Measurements from ENCODE around the gene RNF214.

The RNF214 gene

GRCh38 chr11:117286588-117286987 lies 54.1 kb downstream of the RNF214 start:
- no peak for FAIRE-seq
- TF ChIP-seq POLR2A (IDR thresholded peaks at IDR 0.05; ENCODE audit: low read depth, low read length) = no peak

DNA sequence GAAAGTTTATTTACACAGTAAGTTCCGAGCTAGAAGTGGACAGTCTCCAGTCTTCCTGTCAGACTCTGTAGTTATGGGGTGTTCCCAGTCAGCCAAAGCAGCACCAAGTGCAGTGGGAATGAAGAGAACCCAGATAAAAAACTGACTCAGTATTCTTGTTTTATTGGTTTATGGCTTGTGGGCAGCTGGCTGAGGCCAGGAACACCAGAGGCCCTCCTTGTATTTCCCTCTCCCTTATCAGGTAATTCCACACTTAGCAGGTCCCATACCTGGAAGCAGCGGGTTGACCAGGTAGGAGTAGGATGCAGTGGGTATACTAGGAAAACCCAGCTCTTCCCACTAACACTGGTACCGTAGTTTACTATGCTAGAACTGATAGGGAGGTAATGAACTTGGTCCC lies 55.2 kb downstream of the RNF214 start:
- DNase-seq (ENCODE audit: insufficient read length, low spot score) (no peak), FAIRE-seq (no peak)
- TF ChIP-seq POLR2A (IDR thresholded peaks at IDR 0.05; ENCODE audit: low read depth, low read length) = no peak

More at GRCh38 chr11:117286588-117286987, 54.1 kb downstream of the RNF214 start:
- DNase-seq (ENCODE audit: insufficient read length, low spot score) = no peak

- DNase-seq (ENCODE audit: insufficient read length, low spot score) (no peak), FAIRE-seq (no peak)
- no peak for TF ChIP-seq POLR2A (IDR thresholded peaks at IDR 0.05; ENCODE audit: low read depth, low read length)
Observed at GRCh38 chr11:117289795-117290194, 57.3 kb downstream of the RNF214 start.

DNA sequence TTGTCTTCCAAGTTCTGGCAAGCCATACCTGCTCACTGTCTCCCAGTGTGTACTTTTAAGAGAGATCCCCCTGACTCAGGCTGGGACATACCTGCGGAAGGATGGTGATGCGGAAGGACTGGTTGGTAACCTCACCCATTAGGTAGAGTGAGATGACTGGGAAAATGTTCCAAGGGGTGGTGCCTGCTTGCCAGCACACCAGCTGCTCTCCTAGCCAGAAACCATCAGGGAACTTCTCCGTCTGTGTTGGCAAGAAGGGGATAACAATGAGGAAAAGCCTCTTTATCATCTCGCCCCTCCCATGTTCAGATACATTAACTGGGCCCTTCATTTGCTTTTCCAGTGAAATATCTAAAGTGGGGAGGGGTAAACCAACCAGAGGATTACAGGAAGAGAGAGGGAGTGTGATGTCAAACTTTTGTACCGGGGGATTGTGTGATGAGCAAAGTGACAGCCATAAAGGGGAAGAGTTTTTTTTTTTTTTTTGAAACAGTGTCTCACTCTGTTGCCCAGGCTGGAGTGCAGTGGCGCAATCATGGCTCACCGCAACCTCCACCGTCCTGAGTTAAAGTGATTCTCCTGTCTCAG lies 58.4 kb downstream of the RNF214 start, which contains the start of gene BACE1-AS:
Gene BACE1-AS (plus strand): TSS at position 538 of the 588 bp plus-strand sequence.
- FAIRE-seq (no peak), DNase-seq (ENCODE audit: insufficient read length, low spot score) (no peak)
- no peak for TF ChIP-seq POLR2A (IDR thresholded peaks at IDR 0.05; ENCODE audit: low read depth, low read length)

DNA sequence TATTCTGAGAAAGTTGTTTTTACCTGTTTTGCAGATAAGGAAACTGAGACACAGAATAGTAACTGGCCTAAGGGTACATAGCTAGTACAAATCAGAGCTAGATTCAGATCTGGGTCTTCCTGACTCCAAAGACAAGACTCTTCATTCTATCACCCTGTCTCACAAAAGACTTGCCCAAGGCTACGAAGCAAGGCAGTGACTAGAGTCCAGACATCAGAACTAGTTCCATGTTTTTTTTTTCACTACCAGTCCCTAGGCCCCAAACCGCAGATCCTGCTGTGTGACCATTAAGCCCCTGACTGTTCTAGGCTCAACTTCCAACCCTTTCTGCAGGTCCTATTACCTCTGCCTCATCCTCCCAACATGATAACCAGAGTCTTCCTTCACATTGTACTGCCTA lies 60.1 kb downstream of the RNF214 start:
- DNase-seq (ENCODE audit: insufficient read length, low spot score) (no peak), FAIRE-seq (no peak)
- TF ChIP-seq POLR2A (IDR thresholded peaks at IDR 0.05; ENCODE audit: low read depth, low read length) = no peak

DNA sequence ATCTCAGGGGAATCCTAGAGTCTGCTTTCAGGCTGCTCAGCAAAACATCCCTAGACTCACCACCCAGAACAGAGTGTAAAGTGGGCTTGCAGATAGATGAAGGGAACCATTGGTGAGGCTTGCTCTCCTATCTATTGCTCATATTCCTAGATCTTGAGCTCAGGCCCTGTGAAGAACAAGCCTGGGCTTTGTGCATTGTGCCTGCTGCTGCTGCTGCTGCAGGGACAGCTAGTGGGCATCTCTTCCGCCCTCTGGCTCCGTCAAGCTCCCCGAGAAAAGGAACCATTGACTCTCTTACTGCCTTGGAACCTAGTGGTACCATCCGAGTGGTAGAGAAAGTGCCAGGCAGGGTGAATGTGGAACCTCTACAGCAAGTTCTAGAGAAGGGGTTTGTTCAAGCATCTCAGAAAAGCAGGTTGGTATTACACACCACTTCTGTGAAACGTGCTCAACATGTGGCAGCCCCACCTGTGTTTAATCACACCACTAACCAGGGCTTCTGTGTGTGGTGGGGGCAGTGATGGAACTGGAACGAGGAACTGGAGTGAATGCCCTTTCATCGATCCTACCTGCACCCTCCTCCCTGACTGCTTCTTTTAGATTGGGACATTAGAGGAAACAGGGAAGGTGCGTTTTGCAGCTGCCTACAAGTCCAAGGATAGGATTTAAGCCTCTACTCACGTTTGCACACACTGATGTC lies 63.1 kb downstream of the RNF214 start:
- DNase-seq (ENCODE audit: insufficient read length, low spot score) (no peak), FAIRE-seq (no peak)
- no peak for TF ChIP-seq POLR2A (IDR thresholded peaks at IDR 0.05; ENCODE audit: low read depth, low read length)

DNA sequence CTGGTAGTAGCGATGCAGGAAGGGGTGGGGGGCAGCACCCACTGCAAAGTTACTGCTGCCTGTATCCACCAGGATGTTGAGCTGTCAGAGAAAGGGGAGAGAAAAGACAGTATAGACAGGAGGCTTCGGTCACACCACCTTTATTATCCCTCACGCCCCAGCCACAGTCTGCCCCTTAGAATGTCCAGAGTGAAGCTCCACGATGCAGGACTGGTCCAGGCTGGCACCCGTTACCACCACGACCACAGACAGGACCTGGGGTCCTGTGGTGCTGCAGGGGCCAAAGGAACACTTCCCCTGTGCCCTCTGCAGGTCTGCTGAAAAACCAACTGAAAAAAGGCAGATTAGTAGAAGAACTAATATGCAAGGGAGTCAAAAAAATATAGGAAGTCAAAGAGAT lies 64.4 kb downstream of the RNF214 start:
- no peak for TF ChIP-seq POLR2A (IDR thresholded peaks at IDR 0.05; ENCODE audit: low read depth, low read length)
- FAIRE-seq (no peak), DNase-seq (ENCODE audit: insufficient read length, low spot score) (no peak)

DNA sequence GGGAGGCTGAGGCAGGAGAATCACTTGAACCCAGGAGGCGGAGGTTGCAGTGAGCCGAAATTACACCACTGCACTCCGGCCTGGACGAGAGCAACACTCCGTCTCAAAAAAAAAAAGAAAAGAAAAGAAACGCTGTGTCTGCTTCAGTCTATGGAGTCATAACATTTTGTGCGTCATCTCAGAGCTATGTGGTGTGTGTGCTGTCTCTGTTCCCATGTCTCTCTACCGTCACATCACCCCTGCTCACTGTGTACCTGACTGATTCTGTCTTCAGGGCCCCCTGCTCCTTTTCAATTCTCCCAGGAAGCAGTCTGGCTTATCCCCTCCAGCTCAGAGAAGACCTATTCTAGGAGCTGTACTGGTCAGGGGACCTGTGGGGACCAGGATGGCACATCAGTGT lies 65.7 kb downstream of the RNF214 start:
- no peak for FAIRE-seq

GRCh38 chr11:117299351-117300282 lies 67.1 kb downstream of the RNF214 start:
- DNase-seq (ENCODE audit: insufficient read length, low spot score) (no peak), FAIRE-seq (no peak)
- TF ChIP-seq POLR2A (IDR thresholded peaks at IDR 0.05; ENCODE audit: low read depth, low read length) = no peak

More for the DNA sequence above, 65.7 kb downstream of the RNF214 start:
- TF ChIP-seq POLR2A (IDR thresholded peaks at IDR 0.05; ENCODE audit: low read depth, low read length) = no peak
- no peak for DNase-seq (ENCODE audit: insufficient read length, low spot score)

DNA sequence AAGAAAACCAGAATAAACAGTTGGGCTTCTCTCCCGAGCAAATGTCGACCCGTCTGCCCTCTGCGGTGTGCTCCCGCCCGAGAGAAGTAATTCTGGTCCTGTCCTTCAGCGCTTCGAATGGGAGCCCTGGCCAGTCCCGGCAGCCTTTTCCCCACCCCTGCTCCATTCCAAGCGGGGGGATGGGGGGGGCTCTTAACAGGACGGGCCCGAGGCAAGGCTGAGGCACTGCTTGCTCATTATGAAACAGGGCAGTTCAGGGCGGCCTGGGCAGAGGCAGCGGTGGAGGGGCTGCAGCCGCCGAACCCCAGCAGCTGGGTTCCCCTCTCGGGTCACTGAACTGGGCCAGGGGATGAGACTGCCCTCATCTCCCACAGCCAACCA lies 67.8 kb downstream of the RNF214 start:
- FAIRE-seq = no peak
- TF ChIP-seq POLR2A (IDR thresholded peaks at IDR 0.05; ENCODE audit: low read depth, low read length) = no peak
- DNase-seq (ENCODE audit: insufficient read length, low spot score) = no peak

DNA sequence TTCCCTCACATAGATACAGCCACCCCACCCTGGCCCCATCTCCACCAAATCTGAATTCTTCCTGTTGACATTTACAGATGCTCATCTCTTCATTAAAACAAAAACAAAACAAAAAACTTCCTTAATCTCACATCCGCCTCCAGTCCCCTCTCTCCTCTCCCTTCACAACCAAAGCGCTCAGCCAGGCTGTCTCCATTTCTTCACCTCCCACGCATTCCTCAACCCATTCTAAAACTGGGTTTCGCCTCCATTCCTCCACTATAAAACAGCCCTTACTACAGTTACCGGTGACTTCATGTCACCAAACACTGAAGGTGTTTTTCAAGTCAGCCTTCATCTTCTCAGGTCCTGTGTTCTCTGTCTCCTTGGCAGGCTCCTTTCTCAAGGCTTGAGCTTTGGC lies 68.3 kb downstream of the RNF214 start:
- DNase-seq (ENCODE audit: insufficient read length, low spot score) = no peak
- TF ChIP-seq POLR2A (IDR thresholded peaks at IDR 0.05; ENCODE audit: low read depth, low read length) = no peak
- no peak for FAIRE-seq

DNA sequence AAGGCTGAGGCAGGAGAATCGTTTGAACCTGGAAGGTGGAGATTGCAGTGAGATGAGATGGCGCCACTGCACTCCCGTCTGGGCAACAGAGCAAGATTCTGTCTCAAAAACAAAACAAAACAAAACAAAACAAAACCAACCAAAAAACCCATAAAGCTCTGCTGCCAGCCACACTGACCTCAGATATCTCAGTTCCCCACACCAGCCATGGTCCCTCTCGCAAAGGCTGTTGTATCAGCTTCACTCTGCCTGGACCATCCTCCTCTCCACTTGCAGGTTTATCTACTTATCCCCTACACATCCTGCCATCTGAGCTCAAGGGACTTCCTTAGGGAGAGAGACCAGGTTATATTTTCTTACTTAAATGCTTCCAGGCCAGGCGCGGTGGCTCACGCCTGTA lies 69.8 kb downstream of the RNF214 start:
- no peak for FAIRE-seq
- no peak for TF ChIP-seq POLR2A (IDR thresholded peaks at IDR 0.05; ENCODE audit: low read depth, low read length)
- no peak for DNase-seq (ENCODE audit: insufficient read length, low spot score)

DNA sequence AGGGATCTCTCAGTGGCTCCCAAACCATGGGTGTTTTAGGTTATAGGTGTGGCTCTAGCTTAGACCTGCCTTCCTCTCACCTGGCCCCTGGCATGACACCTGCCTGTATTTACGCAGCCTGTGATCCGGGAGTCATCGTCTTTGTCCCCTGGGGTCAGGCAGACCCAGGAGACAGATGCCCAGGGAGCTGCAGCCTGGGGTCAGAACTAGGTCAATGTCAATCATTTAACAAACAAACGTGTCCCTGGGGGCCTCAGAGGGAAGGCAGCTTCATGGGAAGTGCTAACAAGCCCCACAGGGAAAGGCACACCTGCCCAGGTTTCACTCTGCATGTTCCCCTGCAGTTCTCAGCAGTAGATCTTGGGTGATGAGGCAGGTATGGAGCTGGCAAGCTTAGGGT lies 70.6 kb downstream of the RNF214 start:
- DNase-seq (ENCODE audit: insufficient read length, low spot score) = no peak
- no peak for FAIRE-seq
- no peak for TF ChIP-seq POLR2A (IDR thresholded peaks at IDR 0.05; ENCODE audit: low read depth, low read length)

DNA sequence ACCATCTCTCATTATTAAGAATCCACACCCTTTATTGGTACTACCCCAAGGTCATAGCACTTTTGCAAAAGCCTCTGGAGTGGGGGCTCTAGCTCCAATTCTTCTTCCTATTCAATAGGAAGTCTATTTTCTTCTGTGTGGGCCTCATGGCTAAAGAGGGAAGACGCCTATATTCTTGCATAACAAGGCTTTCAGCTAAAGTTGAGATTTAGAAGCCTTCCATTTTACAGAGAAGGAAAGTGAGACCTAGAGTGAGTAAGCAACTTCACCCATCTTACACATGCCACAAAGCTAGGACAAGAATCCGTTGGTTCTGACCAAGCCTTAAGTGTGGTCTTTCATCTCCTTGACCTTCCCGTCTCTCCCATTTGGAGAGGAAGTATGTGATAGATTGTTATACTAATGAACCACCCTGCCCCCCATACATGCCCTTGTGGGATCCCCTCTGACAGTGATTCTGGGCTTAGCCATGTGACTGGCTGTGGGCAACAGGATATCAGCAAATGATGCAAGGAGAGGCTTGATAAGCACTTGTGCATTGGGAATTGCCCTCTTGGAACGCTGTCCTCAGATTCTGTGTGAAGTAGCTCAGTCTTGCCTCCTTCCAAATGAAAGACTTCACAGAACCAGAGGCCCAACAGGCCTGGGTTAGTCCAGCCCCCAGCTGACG lies 71.3 kb downstream of the RNF214 start:
- FAIRE-seq = no peak
- TF ChIP-seq POLR2A (IDR thresholded peaks at IDR 0.05; ENCODE audit: low read depth, low read length) = no peak
- DNase-seq (ENCODE audit: insufficient read length, low spot score) = no peak
